ENCODE data around the gene PARP15.
A peak's percentile ranks its signal among the peaks of the same experiment; 100 is the strongest.
"Not testable (repeated sequence)": the region's sequence is repeated elsewhere in the genome, so short reads cannot be mapped to it uniquely, and the experiment has no call there.

Gene PARP15

GRCh38 chr3:122682778-122683411 lies 105.4 kb downstream of the PARP15 start:
- Mint-ChIP-seq H3K4me1 (ENCODE audit: low read depth in 2 of 2) (peaks cover 52 to 59% of the 10 kb centered on the region in 2 donors), H3K36me3 (ENCODE audit: insufficient read depth) (peaks cover 48% of the 10 kb centered on the region), H3K4me3 (peak overlapping the region; percentile 87 to 92), H3K27ac (peak overlapping the region; percentile 96 to 98)
- H3K9me3 Mint-ChIP-seq; H3K27me3 Mint-ChIP-seq; ATAC-seq (replicated peaks); DNase-seq: not testable (repeated sequence)

GRCh38 chr3:122687298-122687697 lies 109.8 kb downstream of the PARP15 start:
- no peaks in the 10 kb centered on the region for H3K27me3 Mint-ChIP-seq
- no peak overlapping the region for H3K4me3 Mint-ChIP-seq
- H3K4me1 Mint-ChIP-seq (ENCODE audit: low read depth in 2 of 2), result peaks cover 23 to 28% of the 10 kb centered on the region in 2 donors
- H3K9me3 Mint-ChIP-seq, result no peaks in the 10 kb centered on the region
- peaks cover 31% of the 10 kb centered on the region for H3K36me3 Mint-ChIP-seq (ENCODE audit: insufficient read depth)
- ATAC-seq (replicated peaks) (no peak), DNase-seq (no peak)
- peak overlapping the region in 1 of 2 donors; percentile 83 for H3K27ac Mint-ChIP-seq

Data from effector memory CD8-positive, alpha-beta T cell (primary cell).